Erythroblast (primary cell): ENCODE data around the gene WNT6.

ENCODE experiments used
- GATA1 ChIP-seq: IDR thresholded peaks from 2 replicates; pipeline ENCODE4 v1.6.1; 2011; ENCODE audit warnings: low read depth, mild to moderate bottlenecking, control low read depth, low read length, moderate library complexity
- POLR2A ChIP-seq: IDR thresholded peaks from 2 replicates; pipeline ENCODE4 v1.6.1; 2011; ENCODE audit warnings: mild to moderate bottlenecking, low read length

GRCh38 chr2:218878926-218879761, 19.5 kb downstream of the WNT6 start:
- TF ChIP-seq POLR2A: no peak
- no peak for TF ChIP-seq GATA1
